Activated CD8-positive, alpha-beta T cell treated with anti-CD3 and anti-CD28 coated beads, Interleukin-2, amount 10 ng/mL, durations not matched to agents 7 days and 5 days (primary cell): Measurements from ENCODE around the gene NRXN3. TPM values are rescaled to one million over a fixed set of nuclear protein-coding genes. Genes with fewer than 3 reads are reported as not detected.

Source experiments
- ATAC-seq: fragments of 150-1000 bp; cut with Tn5 transposase; one replicate; pipeline ENCODE4 v1.10.0; 2021; ENCODE audit warnings: moderate library complexity
- CTCF ChIA-PET: fragments of 350-600 bp; sonication (Branson Sonifier 250); formaldehyde crosslinking; loops from one replicate; lab custom pipeline; 2021; ENCODE audit warnings: antibody characterized with exemption; lab: Charles Lee
- POLR2A ChIA-PET: fragments of 350-600 bp; sonication (Branson Sonifier 250); formaldehyde crosslinking; loops from one replicate; lab custom pipeline; 2021; ENCODE audit warnings: antibody characterized with exemption; lab: Charles Lee
- DNase-seq: peaks from one replicate; pipeline ENCODE4 v3.0.0-alpha.2; 2020
- H3K27ac Mint-ChIP-seq: one replicate; pipeline ENCODE4 v1.8.0; 2021; ENCODE audit warnings: mild to moderate bottlenecking, mixed read lengths
- H3K27me3 Mint-ChIP-seq: one replicate; pipeline ENCODE4 v1.8.0; 2021; ENCODE audit warnings: low read depth, mixed read lengths
- H3K36me3 Mint-ChIP-seq: one replicate; pipeline ENCODE4 v1.8.0; 2021; ENCODE audit warnings: low read depth, mixed read lengths
- H3K4me1 Mint-ChIP-seq: one replicate; pipeline ENCODE4 v1.8.0; 2021; ENCODE audit warnings: low read depth, mixed read lengths
- H3K4me3 Mint-ChIP-seq: one replicate; pipeline ENCODE4 v1.8.0; 2021; ENCODE audit warnings: mild to moderate bottlenecking, mixed read lengths
- H3K9me3 Mint-ChIP-seq: one replicate; pipeline ENCODE4 v1.8.0; 2022; ENCODE audit warnings: mixed read lengths; ENCODE audit not compliant: insufficient read depth
- total RNA-seq, 2 experiments: library from RNA; stranded (reverse); gene quantifications; one replicate each; pipeline ENCODE4 v1.2.3, GENCODE V29; 2021

NRXN3 gene
- total RNA-seq, 2 experiments from 2014 or later: not detected

GRCh38 chr14:79602742-79603141 is 1432.6 kb downstream of the NRXN3 start:
- ATAC-seq (no peak), DNase-seq (no peak)
- CTCF ChIA-PET: no interaction called here
- POLR2A ChIA-PET: interaction anchor here (0.6 kb wide), 2 partner anchors 115 to 785 kb away, joined by 3 to 4 read pairs; no protein-coding TSS in a partner anchor
- H3K4me3 Mint-ChIP-seq: no peak overlapping the region
- H3K4me1 Mint-ChIP-seq: no peaks in the 10 kb centered on the region
- H3K27ac Mint-ChIP-seq: no peak overlapping the region
- H3K36me3 Mint-ChIP-seq: no peaks in the 10 kb centered on the region
- H3K9me3 Mint-ChIP-seq: no peaks in the 10 kb centered on the region
- H3K27me3 Mint-ChIP-seq: no peaks in the 10 kb centered on the region

- CTCF ChIA-PET: no interaction called here
- H3K27me3 Mint-ChIP-seq: no peaks in the 10 kb centered on the region
- no peak for DNase-seq
- H3K36me3 Mint-ChIP-seq: no peaks in the 10 kb centered on the region
- H3K4me1 Mint-ChIP-seq: no peaks in the 10 kb centered on the region
- H3K27ac Mint-ChIP-seq: no peak overlapping the region
- H3K9me3 Mint-ChIP-seq: no peaks in the 10 kb centered on the region
- POLR2A ChIA-PET: no interaction called here
- ATAC-seq: no peak
- H3K4me3 Mint-ChIP-seq: no peak overlapping the region
Measured at GRCh38 chr14:79605849-79606248, 1435.7 kb downstream of the NRXN3 start.

GRCh38 chr14:79608446-79608845 is 1438.3 kb downstream of the NRXN3 start:
- Mint-ChIP-seq H3K9me3 (no peaks in the 10 kb centered on the region), H3K36me3 (no peaks in the 10 kb centered on the region), H3K4me1 (peaks cover 2% of the 10 kb centered on the region), H3K27me3 (no peaks in the 10 kb centered on the region), H3K27ac (no peak overlapping the region), H3K4me3 (no peak overlapping the region)
- ATAC-seq: no peak
- ChIA-PET CTCF (no interaction called here), POLR2A (no interaction called here)
- DNase-seq: no peak

GRCh38 chr14:79613625-79614024 is 1443.5 kb downstream of the NRXN3 start:
- Mint-ChIP-seq H3K27ac (no peak overlapping the region), H3K4me3 (no peak overlapping the region), H3K36me3 (no peaks in the 10 kb centered on the region), H3K4me1 (peaks cover 7% of the 10 kb centered on the region), H3K9me3 (no peaks in the 10 kb centered on the region), H3K27me3 (no peaks in the 10 kb centered on the region)
- ATAC-seq: no peak
- CTCF ChIA-PET: no interaction called here
- DNase-seq: no peak
- POLR2A ChIA-PET: no interaction called here

GRCh38 chr14:79614448-79614847 is 1444.3 kb downstream of the NRXN3 start:
- peaks cover 7% of the 10 kb centered on the region for H3K4me1 Mint-ChIP-seq
- no peaks in the 10 kb centered on the region for H3K9me3 Mint-ChIP-seq
- no peak overlapping the region for H3K27ac Mint-ChIP-seq
- ATAC-seq: no peak
- H3K4me3 Mint-ChIP-seq: no peak overlapping the region
- H3K36me3 Mint-ChIP-seq: no peaks in the 10 kb centered on the region
- CTCF ChIA-PET: no interaction called here
- H3K27me3 Mint-ChIP-seq: no peaks in the 10 kb centered on the region
- POLR2A ChIA-PET: no interaction called here
- DNase-seq: no peak

- ChIA-PET CTCF (no interaction called here), POLR2A (no interaction called here)
- DNase-seq: no peak
- no peaks in the 10 kb centered on the region for H3K27me3 Mint-ChIP-seq
- no peak overlapping the region for H3K4me3 Mint-ChIP-seq
- no peaks in the 10 kb centered on the region for H3K4me1 Mint-ChIP-seq
- no peak for ATAC-seq
- H3K27ac Mint-ChIP-seq: no peak overlapping the region
- H3K9me3 Mint-ChIP-seq: no peaks in the 10 kb centered on the region
- H3K36me3 Mint-ChIP-seq: no peaks in the 10 kb centered on the region
Measured at GRCh38 chr14:79627058-79627457, 1456.9 kb downstream of the NRXN3 start.

GRCh38 chr14:79629411-79630287 is 1459.5 kb downstream of the NRXN3 start:
- H3K4me3 Mint-ChIP-seq: no peak overlapping the region
- POLR2A ChIA-PET: no interaction called here
- H3K27me3 Mint-ChIP-seq: no peaks in the 10 kb centered on the region
- ATAC-seq: no peak
- no peaks in the 10 kb centered on the region for H3K4me1 Mint-ChIP-seq
- no peak for DNase-seq
- CTCF ChIA-PET: no interaction called here
- H3K36me3 Mint-ChIP-seq: no peaks in the 10 kb centered on the region
- peaks cover 5% of the 10 kb centered on the region for H3K9me3 Mint-ChIP-seq
- H3K27ac Mint-ChIP-seq: no peak overlapping the region

- Mint-ChIP-seq H3K4me3 (no peak overlapping the region), H3K27ac (no peak overlapping the region), H3K9me3 (peaks cover 5% of the 10 kb centered on the region), H3K36me3 (no peaks in the 10 kb centered on the region), H3K4me1 (no peaks in the 10 kb centered on the region), H3K27me3 (no peaks in the 10 kb centered on the region)
- ATAC-seq (no peak), DNase-seq (no peak)
- POLR2A ChIA-PET: no interaction called here
- CTCF ChIA-PET: no interaction called here
Measured at GRCh38 chr14:79630288-79630960, 1460.3 kb downstream of the NRXN3 start.

- no peaks in the 10 kb centered on the region for H3K4me1 Mint-ChIP-seq
- ChIA-PET CTCF (no interaction called here), POLR2A (no interaction called here)
- no peak overlapping the region for H3K4me3 Mint-ChIP-seq
- ATAC-seq (no peak), DNase-seq (no peak)
- no peaks in the 10 kb centered on the region for H3K36me3 Mint-ChIP-seq
- H3K27ac Mint-ChIP-seq: no peak overlapping the region
- peaks cover 5% of the 10 kb centered on the region for H3K9me3 Mint-ChIP-seq
- H3K27me3 Mint-ChIP-seq: no peaks in the 10 kb centered on the region
Measured at GRCh38 chr14:79631276-79631675, 1461.1 kb downstream of the NRXN3 start.

GRCh38 chr14:79638672-79639266 is 1468.6 kb downstream of the NRXN3 start:
- CTCF ChIA-PET: no interaction called here
- H3K36me3 Mint-ChIP-seq: no peaks in the 10 kb centered on the region
- POLR2A ChIA-PET: no interaction called here
- no peak overlapping the region for H3K27ac Mint-ChIP-seq
- H3K9me3 Mint-ChIP-seq: peaks cover 4% of the 10 kb centered on the region
- no peaks in the 10 kb centered on the region for H3K4me1 Mint-ChIP-seq
- ATAC-seq (no peak), DNase-seq (no peak)
- H3K27me3 Mint-ChIP-seq: no peaks in the 10 kb centered on the region
- H3K4me3 Mint-ChIP-seq: no peak overlapping the region

- DNase-seq (no peak), ATAC-seq (no peak)
- Mint-ChIP-seq H3K27ac (no peak overlapping the region), H3K36me3 (no peaks in the 10 kb centered on the region), H3K27me3 (no peaks in the 10 kb centered on the region), H3K9me3 (no peaks in the 10 kb centered on the region), H3K4me3 (no peak overlapping the region), H3K4me1 (no peaks in the 10 kb centered on the region)
- ChIA-PET POLR2A (no interaction called here), CTCF (no interaction called here)
Measured at GRCh38 chr14:79639613-79640012, 1469.4 kb downstream of the NRXN3 start.

- Mint-ChIP-seq H3K36me3 (no peaks in the 10 kb centered on the region), H3K27ac (no peak overlapping the region)
- no peak for DNase-seq
Measured at GRCh38 chr14:79641371-79641770, 1471.2 kb downstream of the NRXN3 start.

More at GRCh38 chr14:79641371-79641770, 1471.2 kb downstream of the NRXN3 start:
- Mint-ChIP-seq H3K27me3 (no peaks in the 10 kb centered on the region), H3K9me3 (no peaks in the 10 kb centered on the region), H3K4me1 (no peaks in the 10 kb centered on the region), H3K4me3 (no peak overlapping the region)
- ATAC-seq: no peak
- ChIA-PET POLR2A (no interaction called here), CTCF (no interaction called here)
